GM21576 (cell line): ENCODE data around the gene TMEM182.
A peak's percentile ranks its signal among the peaks of the same experiment; 100 is the strongest.

Experiments used
- ATAC-seq: cut with Tn5 transposase; IDR thresholded peaks from one replicate; pipeline ENCODE4 v1.9.1; 2021; ENCODE audit warnings: mild to moderate bottlenecking, moderate library complexity; ENCODE audit not compliant: unreplicated experiment

Gene TMEM182, protein sequence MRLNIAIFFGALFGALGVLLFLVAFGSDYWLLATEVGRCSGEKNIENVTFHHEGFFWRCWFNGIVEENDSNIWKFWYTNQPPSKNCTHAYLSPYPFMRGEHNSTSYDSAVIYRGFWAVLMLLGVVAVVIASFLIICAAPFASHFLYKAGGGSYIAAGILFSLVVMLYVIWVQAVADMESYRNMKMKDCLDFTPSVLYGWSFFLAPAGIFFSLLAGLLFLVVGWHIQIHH

DNA sequence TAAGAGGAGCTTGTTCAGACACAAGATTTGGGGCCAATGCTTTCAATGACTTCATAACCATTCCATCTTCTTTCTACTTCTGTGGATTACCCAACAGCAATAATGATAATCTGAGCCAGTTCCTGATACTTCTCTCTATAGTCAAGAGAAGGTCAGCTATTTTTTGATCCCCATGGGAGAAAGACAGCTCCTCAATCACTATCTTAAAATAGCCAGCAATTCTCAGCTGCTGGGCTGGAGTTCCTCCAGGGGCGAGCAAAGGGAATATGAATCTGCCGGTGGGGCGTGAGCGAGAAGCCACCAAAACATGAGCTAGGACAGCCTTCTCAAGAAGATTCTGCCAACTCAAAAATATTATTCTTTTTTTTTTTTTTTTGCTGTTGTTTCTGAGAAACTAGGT lies at the start of gene TMEM182:
TSS of gene TMEM182 (plus strand) at position 269 of the 400 bp plus-strand sequence. CDS start 187 bp downstream, outside the sequence.
- no peak for ATAC-seq

DNA sequence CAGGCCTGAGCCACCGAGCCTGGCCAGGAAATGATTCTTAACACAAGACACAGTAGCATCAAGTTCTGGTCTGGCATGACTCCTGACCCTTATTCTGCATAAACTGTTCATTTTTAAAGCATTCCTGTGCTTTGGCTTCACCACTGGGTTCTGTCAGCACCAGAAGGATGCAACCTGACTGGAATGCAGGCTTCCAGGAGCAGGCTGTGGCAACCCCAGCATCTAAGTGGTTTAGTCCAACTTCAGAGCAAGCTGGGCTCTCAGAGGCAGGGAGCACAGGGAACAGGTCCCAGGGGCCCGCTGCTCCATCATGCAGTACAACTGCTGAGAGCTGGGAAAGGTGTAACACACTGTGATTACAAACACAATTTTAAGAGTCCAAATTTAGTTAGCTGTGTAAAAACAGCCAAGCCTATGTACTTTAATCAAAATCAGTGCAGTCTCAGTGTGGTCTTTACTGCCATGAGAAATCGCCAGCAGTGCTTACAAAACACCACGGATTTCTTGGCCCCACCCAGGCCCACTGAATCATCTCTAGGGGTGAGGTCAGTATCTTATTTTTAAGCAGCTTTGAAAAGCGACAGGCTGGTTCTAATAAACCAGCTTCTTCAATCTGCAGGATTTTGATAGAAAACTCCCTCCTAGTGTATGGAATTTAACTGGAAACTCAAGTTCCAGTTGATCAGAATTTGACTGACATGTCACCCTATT lies 44.4 kb upstream of the TMEM182 start:
- ATAC-seq, result no peak

DNA sequence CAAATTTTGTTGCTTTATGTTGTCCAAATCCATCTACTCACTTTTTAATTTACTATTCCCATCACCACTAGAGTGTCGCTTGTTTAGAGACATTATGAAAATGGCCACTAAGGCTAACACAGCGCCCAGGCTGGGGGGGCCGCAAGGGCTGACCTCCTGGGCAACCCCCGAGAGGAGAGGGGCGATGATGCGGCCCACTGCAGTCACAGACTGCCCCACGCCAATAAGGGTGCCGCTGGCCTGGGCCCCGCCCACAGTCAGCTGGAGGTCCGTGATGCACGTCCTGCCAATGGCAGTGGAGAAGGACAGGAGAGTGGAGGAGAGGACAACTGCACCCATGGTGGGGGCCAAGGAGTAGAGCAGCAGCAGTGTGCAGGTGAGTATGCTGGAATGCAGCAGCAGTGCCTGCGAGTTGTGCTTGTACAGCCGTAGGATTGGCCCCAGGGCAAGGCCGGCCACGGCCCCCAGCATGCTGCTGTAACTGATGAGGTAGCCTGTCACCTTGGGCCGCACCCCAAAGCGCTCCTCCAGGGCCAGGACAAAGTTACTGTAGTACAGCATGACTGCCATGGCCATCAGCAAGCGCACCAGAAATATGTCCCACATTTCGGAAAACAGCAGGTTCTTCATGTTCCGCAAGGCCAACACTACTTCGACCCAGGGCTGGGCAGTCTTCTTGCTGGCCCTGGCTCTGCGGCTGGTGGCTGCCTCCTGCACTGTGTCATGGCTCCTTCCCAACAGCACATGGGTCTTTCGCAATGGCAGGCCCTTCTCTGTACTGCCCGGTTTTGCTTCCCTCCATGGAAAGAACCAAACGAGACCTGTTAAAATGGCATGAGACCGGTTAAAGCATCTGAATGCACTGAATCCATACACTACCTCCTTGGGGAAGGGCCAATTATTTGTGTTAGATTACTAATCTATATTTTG lies 43.2 kb upstream of the TMEM182 start:
- no peak for ATAC-seq

DNA sequence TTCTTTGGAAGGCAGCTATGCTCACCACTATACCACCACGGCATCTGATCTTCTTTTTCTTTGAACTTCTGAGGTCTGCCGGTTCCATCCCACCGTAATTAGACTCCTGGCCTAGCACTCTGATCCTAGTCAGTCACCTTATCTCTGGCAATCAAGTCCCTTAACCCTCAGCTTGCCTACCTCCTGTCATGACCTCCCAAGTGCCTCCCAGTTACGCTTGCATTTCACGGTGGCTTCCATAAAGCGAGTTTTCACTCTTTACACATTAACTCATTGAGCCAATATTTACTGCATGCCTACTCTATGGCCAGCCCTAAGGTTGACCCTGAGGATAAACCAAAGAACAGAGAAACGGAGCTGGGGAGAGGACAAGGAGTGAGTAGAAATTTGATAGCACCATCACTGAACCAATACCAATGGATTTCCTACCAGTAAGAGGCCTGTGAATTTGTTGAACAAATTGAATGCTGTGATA lies 37.8 kb upstream of the TMEM182 start:
- no peak for ATAC-seq

DNA sequence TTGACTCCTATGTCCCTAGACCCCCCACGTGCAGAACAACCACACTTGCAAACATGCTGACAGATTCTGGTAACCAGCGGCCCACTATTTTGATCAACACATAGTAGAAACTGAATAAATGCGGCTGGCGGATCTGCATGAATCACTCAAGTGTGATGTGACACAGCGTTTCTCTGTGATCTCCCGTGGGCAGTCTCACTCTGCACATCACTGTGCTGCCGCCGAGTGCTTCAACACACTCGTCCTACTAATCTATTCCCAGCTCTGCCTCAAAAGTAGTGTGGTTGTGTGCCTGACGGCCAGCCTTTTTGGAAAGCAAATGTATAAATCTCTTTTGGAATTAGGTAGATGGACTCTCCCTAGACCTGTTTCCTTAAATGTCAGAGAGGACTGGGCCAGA lies 37.3 kb upstream of the TMEM182 start:
- no peak for ATAC-seq

DNA sequence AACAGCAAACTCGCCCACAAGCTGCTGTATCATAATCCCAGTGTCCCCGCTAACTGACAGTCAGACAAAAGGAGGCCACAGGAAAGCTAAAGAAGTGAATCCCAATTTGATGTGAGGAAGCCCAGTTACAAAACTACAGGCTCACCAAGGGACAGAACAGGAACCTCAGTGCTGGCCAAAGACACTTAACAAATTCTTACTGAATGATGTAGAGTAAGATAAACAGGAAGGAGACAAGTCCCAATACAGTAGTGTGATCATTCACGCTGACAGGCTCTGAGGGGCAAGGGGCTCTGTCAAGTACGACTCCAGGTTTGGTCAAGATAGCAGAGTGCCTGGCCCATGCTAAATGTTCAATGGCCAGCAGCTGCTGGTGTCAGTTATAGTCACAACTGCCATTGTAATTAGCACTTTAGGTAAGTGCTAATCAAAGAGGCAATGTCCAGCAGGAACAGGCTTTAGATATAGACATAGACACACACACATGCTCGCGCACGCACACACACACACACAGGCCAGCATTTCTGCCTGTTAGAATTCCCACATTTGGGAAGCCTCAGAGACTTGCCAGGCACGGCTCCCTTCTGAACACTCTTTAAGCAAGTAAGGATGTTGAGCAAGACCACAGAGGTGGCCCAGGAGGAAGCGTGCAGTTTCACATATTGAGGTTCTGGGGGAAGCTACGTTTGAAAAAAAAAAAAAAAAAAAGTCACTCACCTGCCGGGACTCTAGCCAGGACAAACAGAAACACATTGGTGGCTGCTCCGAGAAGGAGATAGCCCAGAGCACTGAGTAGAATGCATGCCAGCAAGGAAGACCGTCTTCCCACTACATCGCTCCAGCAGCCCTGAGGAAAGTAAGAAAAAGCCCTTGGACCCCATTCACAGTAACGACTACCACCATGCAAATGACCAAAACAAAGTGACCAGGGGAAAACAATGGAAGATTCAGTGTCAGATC lies 35.4 kb upstream of the TMEM182 start:
- ATAC-seq, result no peak

DNA sequence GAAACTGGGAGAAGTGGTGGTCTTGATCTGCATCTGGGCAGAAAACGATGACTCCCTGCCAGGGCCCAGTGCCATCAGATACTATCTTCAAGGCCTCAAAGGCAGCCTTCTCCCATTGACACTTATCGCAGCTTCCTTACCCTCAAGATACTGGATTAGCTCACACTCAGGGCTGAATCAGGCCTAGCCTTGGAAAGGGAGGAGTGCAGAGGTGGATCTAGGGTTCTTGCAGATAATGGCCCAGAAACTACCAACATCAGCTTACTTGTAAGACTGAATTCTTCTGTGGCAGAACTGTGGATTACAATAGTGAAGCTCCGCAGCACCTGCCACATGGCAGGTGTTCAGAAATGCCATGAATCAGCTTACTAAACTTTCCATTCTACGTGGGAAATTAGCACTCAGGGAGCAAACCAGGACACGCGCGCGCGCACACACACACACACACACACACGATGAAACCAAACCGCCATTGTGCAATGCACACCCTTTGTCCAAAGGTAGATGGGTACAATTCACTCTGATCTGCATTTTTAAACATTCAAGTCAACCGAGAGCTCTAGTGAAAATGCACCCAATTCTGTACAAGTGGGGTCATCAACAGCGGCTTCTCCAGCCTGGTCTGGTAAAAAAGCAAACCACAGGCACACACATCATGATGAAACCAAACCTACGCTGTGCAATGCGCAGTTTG lies 26.3 kb upstream of the TMEM182 start:
- ATAC-seq, result no peak

DNA sequence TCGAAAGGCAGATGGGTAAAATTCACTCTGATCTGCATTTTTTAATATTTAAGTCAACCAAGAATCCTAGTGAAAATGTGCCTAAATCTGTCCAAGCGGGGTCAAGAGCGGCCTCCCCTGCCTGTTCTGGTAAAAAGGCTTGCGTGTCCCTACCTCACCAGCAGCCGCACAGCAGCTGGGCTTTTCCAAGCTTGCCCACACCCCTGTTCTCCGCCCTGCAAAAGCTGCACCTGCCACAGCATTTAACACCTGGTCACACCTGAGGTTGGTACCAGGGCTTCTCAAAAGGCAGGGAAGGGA lies 25.8 kb upstream of the TMEM182 start:
- ATAC-seq, result peak; percentile 20

DNA sequence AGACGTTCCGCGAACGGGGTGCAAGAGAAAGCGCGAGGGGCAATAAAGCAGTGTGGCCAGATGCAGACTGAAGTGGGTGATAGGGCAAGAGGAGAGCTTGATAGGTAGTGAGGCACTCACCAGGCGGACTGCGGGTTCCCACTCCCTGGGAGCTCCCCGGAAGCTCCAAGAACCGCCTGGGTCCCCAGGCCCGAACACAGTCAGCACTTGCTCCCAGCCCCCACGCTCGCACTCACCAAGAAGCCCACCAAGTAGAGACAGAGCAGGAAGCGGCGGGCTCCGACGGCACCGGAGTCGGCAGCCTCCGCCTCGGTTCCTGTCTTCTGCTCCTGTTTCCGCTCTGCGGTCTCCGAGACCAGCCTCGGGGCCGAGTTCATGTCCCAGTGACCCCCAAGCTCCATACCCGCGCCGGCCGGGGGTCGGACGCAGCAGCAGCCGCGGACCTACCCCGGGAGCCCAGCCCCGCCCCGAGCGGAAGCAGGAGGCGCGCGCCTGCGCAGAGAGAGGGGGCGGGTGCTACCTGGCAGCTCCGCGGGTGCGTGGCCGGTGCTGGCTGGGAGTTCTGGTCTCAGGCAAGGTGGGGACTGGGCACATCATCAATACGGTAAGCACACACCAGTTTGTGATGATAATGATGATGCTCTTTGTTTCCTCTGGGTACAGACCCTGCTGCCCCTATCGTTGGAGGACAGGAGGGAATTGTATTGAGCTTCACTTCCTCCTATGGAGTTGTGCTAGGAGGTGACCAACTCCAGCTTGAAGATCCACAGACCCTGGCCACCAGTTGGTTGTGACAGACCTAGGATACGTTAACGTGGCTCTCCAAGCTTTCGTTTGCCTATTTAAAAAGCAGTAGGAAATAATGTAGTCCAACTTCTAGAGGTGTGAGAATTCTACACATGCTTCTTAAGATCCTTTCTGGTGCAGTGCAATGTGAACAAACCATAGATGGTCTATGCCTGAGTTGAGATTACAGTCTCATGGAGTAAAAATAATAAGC lies 25.1 kb upstream of the TMEM182 start:
- ATAC-seq, result peak; percentile 91

DNA sequence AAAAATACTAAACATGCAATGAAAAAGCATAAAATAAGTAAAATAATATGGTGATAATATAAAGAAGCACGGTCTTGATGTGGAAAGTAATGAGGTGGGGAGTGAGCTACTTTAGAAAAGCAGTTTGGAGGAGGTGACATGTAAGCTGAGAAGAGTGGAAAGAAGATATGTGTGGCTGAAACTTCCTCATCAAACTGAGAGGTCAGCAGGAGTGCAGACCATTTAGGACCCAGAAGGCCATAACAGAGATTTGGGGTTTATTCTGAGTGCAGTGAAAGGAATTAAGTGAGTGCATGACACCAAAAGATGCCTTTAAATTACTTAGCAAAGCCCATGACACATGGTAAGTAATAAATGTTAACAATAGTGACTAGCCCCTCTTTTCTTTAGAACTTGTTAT lies 24.4 kb upstream of the TMEM182 start:
- ATAC-seq, result peak; percentile 38

DNA sequence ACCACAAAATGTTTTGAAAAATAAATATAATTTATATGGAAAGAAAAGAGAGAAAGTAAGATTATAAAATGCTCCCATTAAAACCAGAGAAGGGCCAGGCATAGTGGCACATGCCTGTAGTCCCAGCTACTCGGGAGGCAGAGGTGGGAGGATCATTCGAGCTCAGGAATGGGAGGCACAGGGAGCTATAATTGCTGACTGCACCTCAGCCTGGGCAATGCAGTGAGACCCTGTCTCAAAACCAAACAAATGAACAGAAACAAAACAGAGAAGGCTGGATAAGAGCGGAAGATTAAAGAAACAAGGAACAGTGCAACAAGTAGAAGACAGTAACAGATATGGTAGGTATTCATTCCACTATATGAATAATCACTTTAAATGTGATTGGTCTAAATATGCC lies 18.6 kb upstream of the TMEM182 start:
- no peak for ATAC-seq

DNA sequence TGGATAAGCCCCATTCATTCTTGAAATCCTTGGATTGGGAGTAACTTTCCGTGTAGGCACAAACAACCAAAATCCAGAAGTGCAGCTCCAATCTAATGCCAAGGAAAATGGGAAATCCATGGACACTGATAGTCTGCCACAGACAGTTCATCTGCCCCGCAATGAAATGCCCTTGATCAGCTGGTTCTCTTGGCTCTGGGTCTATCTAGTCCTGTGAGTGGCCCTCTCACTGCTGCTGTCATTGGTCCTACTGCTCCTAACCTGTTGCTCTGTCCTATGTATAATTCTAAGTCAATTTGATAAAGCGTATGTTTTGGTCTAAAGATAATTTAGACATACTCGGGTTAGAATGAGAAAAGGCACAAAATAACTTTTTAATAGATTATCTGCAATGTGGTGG lies 13.7 kb upstream of the TMEM182 start:
- ATAC-seq, result no peak

DNA sequence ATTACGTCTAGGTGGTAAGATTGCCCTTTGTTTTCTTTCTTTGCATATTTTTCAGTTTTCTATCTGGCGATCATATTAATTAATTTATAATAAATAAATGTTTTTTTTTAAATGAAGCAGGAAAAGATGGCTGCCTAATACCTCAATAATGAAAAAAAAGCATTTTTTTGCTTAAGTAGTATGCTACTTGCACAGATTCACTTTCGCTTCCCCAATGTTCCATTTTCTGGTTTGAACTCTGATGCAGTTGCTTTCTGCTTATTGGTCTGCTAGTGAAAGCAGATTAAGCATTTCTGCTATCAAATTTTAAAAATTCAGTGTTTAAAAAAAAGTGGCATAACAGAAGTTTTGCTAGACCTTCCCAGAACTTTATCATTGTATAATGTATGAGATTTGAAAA lies 11.9 kb upstream of the TMEM182 start:
- ATAC-seq, result peak; percentile 89

DNA sequence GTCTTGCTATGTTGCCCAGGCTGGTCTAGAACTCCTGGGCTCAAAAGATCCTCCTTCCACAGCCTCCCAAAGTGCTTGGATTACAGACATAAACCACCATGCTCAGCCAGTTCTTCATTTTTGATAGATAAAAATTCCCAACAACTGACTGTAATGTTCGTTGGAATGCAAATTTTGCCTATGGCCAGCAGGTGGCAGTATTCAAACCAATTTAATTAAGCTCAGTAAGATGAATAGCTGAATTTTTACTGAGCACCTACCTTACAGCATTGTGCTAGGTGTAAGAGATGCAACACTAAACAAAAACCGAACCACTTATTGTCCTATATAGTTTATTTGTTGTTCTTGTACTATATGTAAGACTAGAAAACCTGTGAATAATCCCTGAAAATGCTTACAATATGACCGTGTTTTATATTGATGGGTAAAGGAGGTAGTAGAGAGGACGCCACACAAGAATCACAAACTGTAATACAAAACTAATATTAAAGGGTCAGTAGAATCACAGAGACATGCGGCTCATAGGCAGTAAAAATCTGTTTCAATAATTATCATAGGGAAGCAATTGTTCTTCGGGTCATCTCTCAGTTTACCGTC lies 8.2 kb upstream of the TMEM182 start:
- no peak for ATAC-seq

DNA sequence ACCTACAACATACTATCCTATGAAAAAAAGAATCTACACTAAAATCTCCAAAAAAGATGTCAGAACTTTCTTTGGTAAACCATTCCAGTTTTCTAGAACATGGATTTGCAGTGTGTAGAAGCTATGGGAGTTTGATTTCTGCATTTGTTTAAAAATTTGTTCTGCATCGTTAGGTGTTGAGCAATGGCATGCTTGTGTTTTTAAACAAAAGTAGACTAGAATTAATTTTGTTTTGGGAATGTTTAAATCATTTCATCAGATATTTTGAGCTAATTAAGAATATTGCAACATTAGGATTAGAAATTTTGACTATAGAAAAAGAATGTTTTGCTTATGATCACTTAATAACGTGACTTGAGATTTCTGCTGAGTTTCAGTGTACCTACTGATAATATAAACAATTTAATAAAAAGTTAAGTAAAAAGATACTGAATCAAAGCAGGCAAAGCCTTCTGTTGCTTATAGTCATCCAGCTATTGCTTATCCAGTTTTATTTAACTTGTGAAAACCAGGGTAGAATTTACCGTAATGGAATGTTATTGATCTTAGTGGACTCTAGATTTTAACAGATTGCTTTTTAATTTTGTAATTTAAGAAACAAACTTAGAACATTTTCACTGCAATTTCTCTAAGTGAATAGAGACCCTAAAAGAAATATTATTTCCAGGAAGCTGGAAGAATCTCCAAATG lies 7.2 kb upstream of the TMEM182 start:
- no peak for ATAC-seq

DNA sequence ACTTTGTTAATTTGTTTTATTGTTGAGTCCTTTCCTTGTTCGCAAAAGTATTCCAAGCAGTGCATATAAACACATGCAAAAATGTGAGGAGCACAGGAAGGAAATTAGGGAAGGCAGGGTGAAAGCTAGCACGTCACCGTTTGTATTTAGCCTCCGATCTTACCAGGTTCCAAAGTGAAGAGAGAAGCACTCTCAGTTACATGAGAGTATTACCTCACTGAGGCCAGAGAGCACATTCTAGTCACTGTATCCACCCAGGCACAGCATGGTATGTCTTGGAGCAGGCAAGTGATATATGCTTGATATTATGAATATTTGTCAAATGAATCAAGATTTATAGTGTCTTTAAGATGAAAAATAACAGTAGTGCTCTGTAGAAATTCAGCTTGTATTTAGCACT lies 6.5 kb upstream of the TMEM182 start:
- ATAC-seq, result no peak

DNA sequence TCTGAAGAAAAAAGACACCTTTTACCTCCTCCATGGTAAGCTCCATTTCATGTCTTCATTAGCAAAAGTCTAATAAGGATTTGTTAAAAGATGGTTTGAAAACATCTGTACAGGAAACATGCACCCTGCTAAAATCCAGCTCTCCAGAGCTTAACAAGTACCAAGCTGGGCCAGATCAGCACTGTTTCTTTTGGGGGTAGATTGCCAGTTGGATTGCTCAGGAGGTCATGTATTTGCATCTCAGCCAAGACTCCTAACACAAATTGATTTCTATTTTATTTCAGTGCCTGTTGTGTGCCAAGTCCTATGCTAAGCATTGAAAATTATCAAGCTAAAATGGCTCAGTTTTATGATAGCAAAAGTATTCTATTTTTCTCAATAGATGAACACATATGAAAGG lies 3.4 kb upstream of the TMEM182 start:
- no peak for ATAC-seq

DNA sequence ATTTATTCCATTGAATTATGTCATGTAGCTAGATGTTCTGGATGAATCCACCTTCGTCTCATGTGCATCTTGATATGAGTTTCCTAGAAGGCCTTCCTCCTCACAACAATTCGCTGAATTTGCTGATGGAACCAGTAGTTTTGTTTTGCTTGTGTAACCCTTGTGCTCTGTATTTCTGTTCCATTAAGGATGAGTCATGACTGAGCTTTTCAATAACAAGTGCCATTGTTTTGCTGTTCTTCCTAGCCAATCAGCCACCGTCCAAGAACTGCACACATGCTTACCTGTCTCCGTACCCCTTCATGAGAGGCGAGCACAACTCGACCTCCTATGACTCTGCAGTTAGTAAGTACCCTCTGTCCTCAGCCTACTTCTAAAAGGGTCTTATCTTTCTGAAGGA lies 2.3 kb downstream of the TMEM182 start:
- ATAC-seq, result no peak
